Activated CD8-positive, alpha-beta memory T cell treated with anti-CD3 and anti-CD28 coated beads, Interleukin-2, amount 50 U/mL, for 48 hours (primary cell): ENCODE results near the gene SNRNP48.

Experiments
- DNase-seq: peaks from one replicate; pipeline ENCODE4 v3.0.0-alpha.2; 2020

SNRNP48 gene

DNA sequence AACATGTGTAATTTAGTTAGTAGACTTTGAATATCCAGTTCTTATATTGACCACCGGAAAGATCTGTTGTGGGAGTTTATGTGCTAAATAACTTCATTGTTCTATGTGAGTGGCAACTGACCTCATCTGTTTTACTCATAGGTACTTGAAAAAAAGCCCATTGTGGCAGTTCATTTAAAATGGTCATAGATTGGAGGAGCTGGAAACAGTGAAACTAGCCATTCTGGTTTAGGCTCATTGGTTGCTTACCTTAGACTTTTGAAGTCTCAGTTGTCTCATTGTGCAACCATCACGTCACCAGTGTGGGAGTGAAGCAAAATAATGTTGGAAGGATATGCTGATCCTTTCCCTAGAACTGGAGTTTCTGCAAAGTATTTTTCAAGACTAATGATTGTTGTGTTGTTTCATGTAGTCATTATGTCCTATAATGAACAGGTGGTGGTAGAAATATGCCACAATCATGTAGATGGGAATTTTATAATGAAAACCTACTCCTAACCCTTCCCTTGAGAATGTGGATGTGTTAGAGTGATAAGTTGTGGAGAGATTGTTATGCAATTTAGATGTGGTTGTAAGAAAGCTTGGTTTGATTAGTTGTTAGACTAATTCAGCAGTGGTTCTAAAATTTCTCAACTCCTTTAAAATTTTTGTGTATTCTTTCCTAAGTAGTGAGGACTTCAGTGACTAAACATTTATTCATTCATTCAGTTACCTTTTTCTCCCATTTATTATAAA is 30.2 kb upstream of the SNRNP48 start:
- no peak for DNase-seq

GRCh38 chr6:7561153-7561964 is 28.6 kb upstream of the SNRNP48 start:
- no peak for DNase-seq

DNA sequence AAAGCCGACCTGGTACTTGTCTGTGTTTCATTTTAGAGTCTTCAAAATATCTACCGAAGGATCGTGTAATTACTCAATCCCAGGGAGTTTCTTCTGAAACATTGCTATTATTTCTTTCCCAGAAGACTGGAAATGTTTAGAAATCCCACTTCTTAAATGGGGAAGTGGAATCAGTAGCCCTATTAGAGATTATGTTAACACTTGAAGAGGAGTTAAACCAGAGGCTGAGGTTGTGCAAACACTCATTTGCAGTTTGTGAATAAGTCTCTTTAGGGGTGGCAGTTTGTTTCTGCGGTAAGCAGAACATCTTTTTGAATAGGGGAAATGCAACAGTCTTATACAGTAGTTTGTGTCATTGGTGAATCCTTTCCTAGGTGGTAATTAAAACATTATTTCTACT is 27.2 kb upstream of the SNRNP48 start:
- DNase-seq = no peak

- no peak for DNase-seq
These were observed 23.9 kb upstream of the SNRNP48 start for GRCh38 chr6:7566107-7566506.

DNA sequence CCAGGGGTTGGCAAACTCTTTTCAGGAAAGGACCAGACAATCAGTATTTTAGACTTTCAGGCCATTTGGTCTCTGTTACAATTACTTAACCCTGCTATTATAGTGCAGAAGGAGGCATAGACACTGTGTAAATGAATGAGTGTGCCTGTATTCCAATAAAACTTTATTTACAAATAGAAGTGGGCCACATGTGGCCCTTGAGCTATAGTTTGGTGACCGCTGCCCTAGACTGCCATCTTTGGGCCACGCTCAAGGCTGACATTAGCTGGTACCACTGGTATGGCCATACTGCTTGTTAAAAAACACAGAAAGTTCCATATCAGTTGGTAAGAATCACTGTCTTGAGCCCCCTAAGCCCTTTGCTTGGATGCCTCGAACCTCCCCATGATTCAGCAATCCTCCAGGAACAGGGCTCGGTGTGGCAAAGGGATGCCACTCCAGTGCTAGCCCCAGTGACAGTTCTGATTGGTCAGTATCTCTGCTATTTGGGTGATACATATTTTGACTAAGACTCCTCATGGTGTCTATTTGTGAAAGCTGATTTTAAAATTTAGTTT is 23.3 kb upstream of the SNRNP48 start:
- DNase-seq = no peak

DNA sequence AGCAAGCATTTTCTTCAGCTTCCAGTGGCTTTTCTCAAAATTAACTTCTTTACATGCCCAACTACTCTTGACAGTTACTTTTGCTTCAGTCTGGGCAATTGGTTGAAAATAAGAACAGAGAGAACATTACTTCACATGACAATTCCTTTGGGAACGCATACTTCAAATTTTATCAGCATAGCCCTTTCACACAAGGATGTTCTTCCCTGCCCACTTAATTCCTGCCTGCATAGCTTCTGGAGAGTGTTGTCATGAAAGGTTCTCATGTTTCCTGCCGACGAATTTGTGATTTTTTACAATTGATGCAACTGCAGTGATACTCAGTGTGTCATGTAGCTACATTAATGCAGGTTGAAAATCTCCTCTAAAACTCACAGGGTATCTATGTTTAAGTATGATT is 22.0 kb upstream of the SNRNP48 start:
- DNase-seq = no peak

DNA sequence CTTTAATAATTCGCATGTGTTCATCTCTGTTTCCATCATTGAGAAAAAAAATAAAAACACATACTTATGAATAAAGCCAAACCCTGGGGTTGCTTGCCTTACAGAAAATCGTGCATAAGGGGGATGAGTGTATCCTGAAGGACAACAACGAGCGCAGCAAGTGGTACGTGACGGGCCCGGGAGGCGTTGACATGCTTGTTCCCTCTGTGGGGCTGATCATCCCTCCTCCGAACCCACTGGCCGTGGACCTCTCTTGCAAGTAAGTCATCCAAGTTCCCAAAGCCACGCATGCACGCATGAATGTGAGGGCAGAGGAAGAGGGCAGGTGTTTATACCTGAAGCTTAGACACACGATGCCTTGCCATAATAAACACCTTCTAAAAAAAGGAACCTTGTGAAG is 20.9 kb upstream of the SNRNP48 start:
- DNase-seq = no peak

GRCh38 chr6:7572213-7572943 is 17.6 kb upstream of the SNRNP48 start:
- DNase-seq = no peak

- no peak for DNase-seq
These were observed 15.5 kb upstream of the SNRNP48 start for GRCh38 chr6:7574500-7574899.

- DNase-seq = no peak
These were observed 11.5 kb upstream of the SNRNP48 start for GRCh38 chr6:7578516-7578915.

DNA sequence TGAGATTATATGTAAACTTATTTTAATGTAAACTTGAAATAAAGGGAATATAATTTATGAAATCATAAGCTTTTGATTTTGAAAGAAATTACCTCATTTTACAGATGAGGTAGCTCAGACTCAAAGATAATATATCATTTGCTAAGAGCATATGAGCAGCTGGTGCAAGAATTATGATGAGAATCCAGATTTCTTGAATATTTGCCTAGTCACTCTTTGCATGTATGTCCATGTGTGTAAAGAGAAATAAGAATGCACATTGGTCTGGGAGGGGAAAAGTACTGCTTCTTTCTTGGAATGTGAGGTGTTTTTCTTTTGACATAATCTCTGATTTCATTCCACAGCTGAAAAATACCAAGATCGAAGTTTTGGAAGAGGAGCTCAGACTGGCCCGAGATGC is 11.1 kb upstream of the SNRNP48 start:
- DNase-seq = no peak

DNA sequence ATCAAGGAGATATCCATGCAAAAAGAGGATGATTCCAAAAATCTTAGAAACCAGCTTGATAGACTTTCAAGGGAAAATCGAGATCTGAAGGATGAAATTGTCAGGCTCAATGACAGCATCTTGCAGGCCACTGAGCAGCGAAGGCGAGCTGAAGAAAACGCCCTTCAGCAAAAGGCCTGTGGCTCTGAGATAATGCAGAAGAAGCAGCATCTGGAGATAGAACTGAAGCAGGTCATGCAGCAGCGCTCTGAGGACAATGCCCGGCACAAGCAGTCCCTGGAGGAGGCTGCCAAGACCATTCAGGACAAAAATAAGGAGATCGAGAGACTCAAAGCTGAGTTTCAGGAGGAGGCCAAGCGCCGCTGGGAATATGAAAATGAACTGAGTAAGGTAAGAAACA is 10.1 kb upstream of the SNRNP48 start:
- no peak for DNase-seq

GRCh38 chr6:7580537-7580926 is 9.5 kb upstream of the SNRNP48 start:
- no peak for DNase-seq

- DNase-seq = no peak
These were observed 8.9 kb upstream of the SNRNP48 start for GRCh38 chr6:7580927-7581618.

DNA sequence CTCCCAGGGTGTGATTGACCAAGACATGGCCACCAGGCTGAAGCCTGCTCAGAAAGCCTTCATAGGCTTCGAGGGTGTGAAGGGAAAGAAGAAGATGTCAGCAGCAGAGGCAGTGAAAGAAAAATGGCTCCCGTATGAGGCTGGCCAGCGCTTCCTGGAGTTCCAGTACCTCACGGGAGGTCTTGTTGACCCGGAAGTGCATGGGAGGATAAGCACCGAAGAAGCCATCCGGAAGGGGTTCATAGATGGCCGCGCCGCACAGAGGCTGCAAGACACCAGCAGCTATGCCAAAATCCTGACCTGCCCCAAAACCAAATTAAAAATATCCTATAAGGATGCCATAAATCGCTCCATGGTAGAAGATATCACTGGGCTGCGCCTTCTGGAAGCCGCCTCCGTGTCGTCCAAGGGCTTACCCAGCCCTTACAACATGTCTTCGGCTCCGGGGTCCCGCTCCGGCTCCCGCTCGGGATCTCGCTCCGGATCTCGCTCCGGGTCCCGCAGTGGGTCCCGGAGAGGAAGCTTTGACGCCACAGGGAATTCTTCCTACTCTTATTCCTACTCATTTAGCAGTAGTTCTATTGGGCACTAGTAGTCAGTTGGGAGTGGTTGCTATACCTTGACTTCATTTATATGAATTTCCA is 4.6 kb upstream of the SNRNP48 start:
- DNase-seq = no peak

GRCh38 chr6:7587631-7588100 is 2.3 kb upstream of the SNRNP48 start:
- no peak for DNase-seq

DNA sequence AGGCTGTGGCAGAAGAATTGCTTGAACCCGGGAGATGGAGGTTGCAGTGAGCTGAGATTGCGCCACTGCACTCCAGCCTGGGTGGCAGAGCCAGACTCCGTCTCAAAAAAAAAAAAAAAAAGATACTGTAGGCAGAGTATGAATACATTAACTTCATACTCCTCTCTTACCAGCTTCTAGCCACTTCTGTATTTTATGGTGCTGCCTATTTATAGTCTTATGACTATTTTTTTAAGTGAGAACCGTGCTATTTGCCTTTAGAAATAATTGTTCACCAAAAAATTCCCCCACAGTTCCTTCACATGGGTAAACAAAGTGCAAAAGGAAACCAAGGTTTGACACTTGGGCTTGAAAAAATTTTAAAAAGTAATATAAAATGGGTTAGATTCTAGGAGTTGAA is 1.5 kb upstream of the SNRNP48 start:
- no peak for DNase-seq

GRCh38 chr6:7589221-7589620 is 777 bp upstream of the SNRNP48 start:
- no peak for DNase-seq

DNA sequence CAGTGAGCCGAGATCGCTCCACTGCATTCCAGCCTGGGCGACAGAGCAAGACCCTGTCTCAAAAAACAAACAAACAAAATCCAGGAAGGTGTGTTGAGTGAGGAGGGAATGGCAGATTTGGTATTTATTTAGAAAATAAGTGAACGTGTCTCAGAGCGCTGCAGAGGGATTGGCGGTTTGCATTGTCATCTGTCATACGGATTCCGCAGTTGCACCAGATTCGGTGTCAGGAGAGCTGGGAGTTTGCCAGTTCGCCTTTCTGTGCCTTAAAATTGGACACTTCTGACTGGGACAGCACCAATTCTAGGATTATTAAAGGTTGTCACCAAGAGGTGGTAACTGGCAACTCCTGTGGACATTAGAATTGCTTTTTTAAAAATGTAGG is 912 bp downstream of the SNRNP48 start:
- DNase-seq = no peak

DNA sequence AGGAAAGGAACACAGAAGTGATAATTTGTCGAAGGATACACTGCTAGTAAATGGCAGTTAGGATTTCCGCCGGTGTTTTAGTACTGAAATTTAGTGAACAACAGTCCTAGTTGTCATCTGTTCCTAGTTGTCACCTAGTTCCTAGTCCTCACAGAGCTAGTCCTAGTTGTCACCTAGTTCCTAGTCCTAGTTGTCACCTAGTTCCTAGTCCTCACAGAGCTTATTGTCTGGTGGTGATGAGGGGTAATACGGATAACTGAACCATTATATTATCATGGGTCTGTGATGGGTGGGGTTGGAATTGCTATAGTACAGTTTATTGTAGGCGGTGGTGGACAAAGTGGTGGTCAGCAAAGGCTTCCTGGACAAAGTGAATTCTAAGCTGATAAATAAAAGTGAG is 1.8 kb downstream of the SNRNP48 start:
- no peak for DNase-seq

- no peak for DNase-seq
These were observed 3.2 kb downstream of the SNRNP48 start for GRCh38 chr6:7593229-7593628.

DNA sequence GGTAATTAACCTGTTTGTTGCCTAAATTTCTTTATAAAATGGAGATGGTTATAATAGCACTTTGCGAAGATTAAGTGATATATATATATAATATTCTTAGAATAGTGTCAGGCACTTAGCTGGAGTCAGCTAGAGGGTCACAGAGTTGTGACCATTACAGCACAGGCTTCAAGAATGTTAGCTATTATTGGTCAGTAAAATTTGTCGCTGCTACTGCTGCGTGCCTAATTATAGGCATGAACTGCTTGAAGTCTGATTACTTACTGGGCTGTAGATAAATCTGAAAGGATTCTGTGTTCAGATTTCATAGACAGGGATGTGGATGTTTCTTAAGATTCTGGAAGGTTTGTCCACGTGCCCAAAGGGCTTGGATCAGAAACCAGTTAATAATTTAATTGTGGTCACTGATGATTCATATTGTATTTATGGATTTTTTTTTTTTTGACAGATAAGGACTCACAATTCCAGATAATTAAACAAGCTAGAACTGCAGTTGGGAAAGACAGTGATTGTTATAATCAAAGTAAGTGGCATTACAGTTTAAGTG is 4.7 kb downstream of the SNRNP48 start:
- DNase-seq = no peak
